Hepatocyte (in vitro differentiated cells): ENCODE measurements around the gene CTNND2. TPM values are rescaled to one million over a fixed set of nuclear protein-coding genes. Genes with fewer than 3 reads are reported as not detected.

Experiments used
- DNase-seq: peaks from one replicate; pipeline ENCODE4 v3.0.0-alpha.2; 2016; ENCODE audit warnings: low spot score
- H2AFZ ChIP-seq: fragments of 200-600 bp; sonication (generic); 2 replicates; pipeline ENCODE4 v1.6.0; 2016; ENCODE audit warnings: antibody characterized with exemption, mild to moderate bottlenecking
- H3K27ac ChIP-seq: fragments of 200-600 bp; sonication (generic); 2 replicates; pipeline ENCODE4 v1.5.1; 2016; ENCODE audit warnings: mild to moderate bottlenecking
- H3K27me3 ChIP-seq: fragments of 200-600 bp; sonication (generic); 2 replicates; pipeline ENCODE4 v1.6.1; 2016
- H3K36me3 ChIP-seq: fragments of 200-600 bp; sonication (generic); replicated peaks from 2 replicates; pipeline ENCODE4 v1.5.1; 2016; ENCODE audit warnings: low read depth; ENCODE audit not compliant: insufficient read depth
- H3K4me1 ChIP-seq: fragments of 200-600 bp; sonication (generic); 2 replicates; pipeline ENCODE4 v1.5.1; 2016; ENCODE audit warnings: mild to moderate bottlenecking, moderate library complexity; ENCODE audit not compliant: insufficient read depth
- H3K4me2 ChIP-seq: fragments of 200-600 bp; sonication (generic); 2 replicates; pipeline ENCODE4 v1.6.0; 2016
- H3K4me3 ChIP-seq: fragments of 200-600 bp; sonication (generic); 2 replicates; pipeline ENCODE4 v1.5.1; 2016; ENCODE audit warnings: mild to moderate bottlenecking
- H3K79me2 ChIP-seq: fragments of 200-600 bp; sonication (generic); 2 replicates; pipeline ENCODE4 v1.6.0; 2017; ENCODE audit warnings: mild to moderate bottlenecking
- H3K9me2 ChIP-seq: fragments of 200-600 bp; sonication (generic); replicated peaks from 2 replicates; pipeline ENCODE4 v1.6.0; 2017; ENCODE audit warnings: mild to moderate bottlenecking; ENCODE audit not compliant: insufficient read depth
- H3K9me3 ChIP-seq: fragments of 200-600 bp; sonication (generic); 2 replicates; pipeline ENCODE4 v1.5.1; 2016; ENCODE audit warnings: low read depth, mild to moderate bottlenecking
- H4K20me1 ChIP-seq: fragments of 200-600 bp; sonication (generic); 2 replicates; pipeline ENCODE4 v1.6.0; 2016; ENCODE audit warnings: mild to moderate bottlenecking; ENCODE audit not compliant: insufficient read depth, poor library complexity, severe bottlenecking
- EZH2 ChIP-seq: fragments of 200-600 bp; sonication (generic); IDR thresholded peaks from 2 replicates; pipeline ENCODE4 v1.6.1; 2016; ENCODE audit warnings: antibody characterized with exemption, mild to moderate bottlenecking, borderline replicate concordance
- EZH2phosphoT487 ChIP-seq: fragments of 200-600 bp; sonication (generic); IDR thresholded peaks from one replicate; pipeline ENCODE4 v1.6.1; 2018; ENCODE audit warnings: antibody characterized with exemption, mild to moderate bottlenecking, low read depth, moderate library complexity; ENCODE audit not compliant: unreplicated experiment, severe bottlenecking
- WGBS: methylation state at CpG from one replicate; pipeline ENCODE4 v1.1.6; 2016; ENCODE audit warnings: low lambda C conversion rate; ENCODE audit errors: missing lambda C conversion rate; 5-methylcytosine and 5-hydroxymethylcytosine counted together
- polyA plus RNA-seq: library from polyadenylated mRNA; unstranded; fragments of >200 nt; fragmentation: Nextera tagmentation; extraction: Ambion mirVana; gene quantifications from 2 replicates; pipeline ENCODE4 v1.2.1, GENCODE V29; 2016
- total RNA-seq: library from RNA; depleted of rRNA; stranded (reverse); fragments of >200 nt; gene quantifications from 2 replicates; pipeline ENCODE4 v1.2.3, GENCODE V29; 2014
- TF ChIP-seq, protein P1 (sequence below): fragments of 200-600 bp; sonication (generic); IDR thresholded peaks from 2 replicates; pipeline ENCODE4 v1.5.1; 2016; ENCODE audit warnings: antibody characterized with exemption, mild to moderate bottlenecking; ENCODE audit not compliant: poor library complexity

Gene CTNND2
- total and polyA plus RNA-seq, 2 experiments from 2014 or later, result 27.5 to 30.3 TPM

DNA sequence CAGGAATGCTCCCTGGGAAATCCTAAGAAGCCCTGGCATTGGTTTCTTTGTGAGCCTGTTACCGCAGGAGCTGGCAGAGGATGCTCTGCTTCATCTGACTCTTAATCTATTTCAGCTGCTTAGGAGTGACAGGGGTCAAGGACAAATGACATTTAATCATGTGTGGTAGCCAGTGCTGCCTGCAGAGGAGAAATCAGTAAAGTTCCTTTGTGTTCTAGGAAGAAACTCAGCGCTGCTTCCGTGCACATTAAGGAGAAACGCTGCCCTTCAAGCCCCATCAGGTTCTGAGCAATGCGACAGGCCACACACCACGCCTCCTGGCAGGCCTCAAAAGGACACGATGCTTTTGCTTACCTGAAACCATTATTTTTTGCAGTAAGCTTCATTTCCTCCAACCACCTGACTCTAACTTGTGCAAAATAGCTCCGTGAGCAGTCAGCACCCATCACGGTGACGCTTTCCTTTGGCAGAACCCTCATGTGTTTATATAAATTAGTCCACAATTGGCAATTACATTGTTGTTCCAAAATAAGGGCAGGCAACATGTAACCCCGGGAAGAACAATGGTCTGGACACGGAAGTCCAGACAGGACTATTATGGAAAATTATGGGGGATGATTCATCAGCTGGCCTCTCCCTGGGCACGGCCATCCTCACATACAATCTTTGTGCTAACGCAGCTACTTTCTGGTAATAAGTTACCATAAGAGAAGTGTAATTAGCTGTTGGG, 755.3 kb downstream of the CTNND2 start:
- no peaks in the 10 kb centered on the region for H3K36me3 ChIP-seq
- no peaks in the 10 kb centered on the region for H3K9me3 ChIP-seq
- no peaks in the 10 kb centered on the region for H3K27me3 ChIP-seq
- no peak overlapping the region for H3K4me3 ChIP-seq
- H3K27ac ChIP-seq, result no peak overlapping the region
- no peak overlapping the region for H2AFZ ChIP-seq
- H3K4me2 ChIP-seq, result no peak overlapping the region
- 92% methylated on average over 14 of the region's 14 CpGs for WGBS
- no peaks in the 10 kb centered on the region for H3K9me2 ChIP-seq
- no peaks in the 10 kb centered on the region for H3K79me2 ChIP-seq
- no peaks in the 10 kb centered on the region for H3K4me1 ChIP-seq
- H4K20me1 ChIP-seq, result no peaks in the 10 kb centered on the region
- TF ChIP-seq EZH2 (no peak), EZH2phosphoT487 (no peak)
- TF ChIP-seq, protein P1, sequence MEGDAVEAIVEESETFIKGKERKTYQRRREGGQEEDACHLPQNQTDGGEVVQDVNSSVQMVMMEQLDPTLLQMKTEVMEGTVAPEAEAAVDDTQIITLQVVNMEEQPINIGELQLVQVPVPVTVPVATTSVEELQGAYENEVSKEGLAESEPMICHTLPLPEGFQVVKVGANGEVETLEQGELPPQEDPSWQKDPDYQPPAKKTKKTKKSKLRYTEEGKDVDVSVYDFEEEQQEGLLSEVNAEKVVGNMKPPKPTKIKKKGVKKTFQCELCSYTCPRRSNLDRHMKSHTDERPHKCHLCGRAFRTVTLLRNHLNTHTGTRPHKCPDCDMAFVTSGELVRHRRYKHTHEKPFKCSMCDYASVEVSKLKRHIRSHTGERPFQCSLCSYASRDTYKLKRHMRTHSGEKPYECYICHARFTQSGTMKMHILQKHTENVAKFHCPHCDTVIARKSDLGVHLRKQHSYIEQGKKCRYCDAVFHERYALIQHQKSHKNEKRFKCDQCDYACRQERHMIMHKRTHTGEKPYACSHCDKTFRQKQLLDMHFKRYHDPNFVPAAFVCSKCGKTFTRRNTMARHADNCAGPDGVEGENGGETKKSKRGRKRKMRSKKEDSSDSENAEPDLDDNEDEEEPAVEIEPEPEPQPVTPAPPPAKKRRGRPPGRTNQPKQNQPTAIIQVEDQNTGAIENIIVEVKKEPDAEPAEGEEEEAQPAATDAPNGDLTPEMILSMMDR, result no peak
- no peak for DNase-seq

DNA sequence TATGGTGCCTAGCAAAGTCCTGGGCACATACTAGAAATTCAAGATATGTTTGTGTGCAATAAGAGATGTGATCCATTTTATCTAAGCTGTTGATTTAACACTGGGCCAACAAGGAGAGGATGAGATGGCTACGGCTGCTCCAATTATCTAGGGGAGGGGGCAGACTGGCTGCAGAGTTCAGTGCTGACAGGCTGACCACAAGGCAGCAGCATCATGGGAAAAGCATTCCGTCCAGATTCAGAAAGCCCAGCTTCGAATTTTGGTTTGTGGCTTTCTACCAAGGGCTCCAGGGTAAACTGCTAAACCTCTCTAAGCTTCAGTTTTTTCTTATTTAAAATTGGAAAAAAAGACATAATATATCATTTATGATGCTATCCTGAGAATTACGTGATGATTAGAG, 758.1 kb downstream of the CTNND2 start:
- Histone ChIP-seq H3K9me3 (no peaks in the 10 kb centered on the region), H3K4me2 (no peak overlapping the region), H3K4me3 (no peak overlapping the region), H3K36me3 (no peaks in the 10 kb centered on the region), H3K27ac (no peak overlapping the region), H3K27me3 (no peaks in the 10 kb centered on the region), H4K20me1 (no peaks in the 10 kb centered on the region), H3K79me2 (no peaks in the 10 kb centered on the region), H2AFZ (no peak overlapping the region), H3K9me2 (no peaks in the 10 kb centered on the region), H3K4me1 (no peaks in the 10 kb centered on the region)
- DNase-seq, result no peak
- 83% methylated on average over 4 of the region's 4 CpGs for WGBS
- TF ChIP-seq EZH2, result no peak
- TF ChIP-seq, protein P1, result no peak
- TF ChIP-seq EZH2phosphoT487, result no peak

DNA sequence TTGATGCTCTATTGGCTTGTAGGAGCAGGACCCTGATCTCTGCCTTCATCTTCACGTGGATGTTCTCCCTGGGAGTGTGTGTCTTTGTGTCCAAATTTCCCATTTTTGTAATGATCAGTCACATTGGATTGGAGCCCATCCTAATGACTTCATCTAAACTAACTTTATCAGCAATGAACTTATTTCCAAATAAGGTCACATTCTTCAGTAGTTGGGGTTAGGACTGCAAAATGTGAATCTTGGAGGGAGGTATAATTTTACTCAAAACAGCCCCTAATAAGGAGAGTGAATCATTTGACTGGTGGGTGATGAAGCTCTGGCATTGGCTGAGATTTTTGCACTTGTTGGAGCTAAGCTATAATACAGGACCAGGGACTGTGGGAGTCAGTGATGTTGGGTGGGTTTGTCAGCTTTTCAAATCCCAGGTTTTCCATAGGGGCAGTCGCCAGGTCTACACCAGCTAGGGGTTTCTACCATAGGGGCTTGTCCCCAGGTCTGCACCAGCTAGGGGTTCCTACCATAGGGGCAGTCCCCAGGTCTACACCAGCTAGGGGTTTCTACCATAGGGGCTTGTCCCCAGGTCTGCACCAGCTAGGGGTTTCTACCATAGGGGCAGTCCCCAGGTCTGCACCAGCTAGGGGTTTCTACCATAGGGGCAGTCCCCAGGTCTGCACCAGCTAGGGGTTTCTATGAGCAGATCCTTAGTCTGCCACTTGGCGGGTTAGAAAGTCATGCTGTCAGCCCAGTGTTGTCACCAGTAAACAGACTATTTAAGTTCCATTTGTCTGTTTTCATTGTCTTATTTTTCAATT, 760.6 kb downstream of the CTNND2 start:
- WGBS, result 56% methylated on average over 3 of the region's 3 CpGs

More for the DNA sequence above, 760.6 kb downstream of the CTNND2 start:
- no peaks in the 10 kb centered on the region for H3K9me2 ChIP-seq
- H3K4me1 ChIP-seq, result no peaks in the 10 kb centered on the region
- no peaks in the 10 kb centered on the region for H4K20me1 ChIP-seq
- H3K9me3 ChIP-seq, result no peaks in the 10 kb centered on the region
- no peak overlapping the region for H3K4me2 ChIP-seq
- no peak for TF ChIP-seq EZH2phosphoT487
- TF ChIP-seq, protein P1, result no peak
- TF ChIP-seq EZH2, result no peak
- H3K4me3 ChIP-seq, result no peak overlapping the region
- no peaks in the 10 kb centered on the region for H3K27me3 ChIP-seq
- no peaks in the 10 kb centered on the region for H3K36me3 ChIP-seq
- no peak overlapping the region for H2AFZ ChIP-seq
- H3K79me2 ChIP-seq, result no peaks in the 10 kb centered on the region
- DNase-seq, result no peak
- H3K27ac ChIP-seq, result no peak overlapping the region
